Keratinocyte (primary cell): ENCODE results near the gene TACC2. TPM values are rescaled to one million over a fixed set of nuclear protein-coding genes. Genes with fewer than 3 reads are reported as not detected.

Experiments used
- DNase-seq: peaks from one replicate; pipeline ENCODE4 v3.0.0-alpha.2; 2011; ENCODE audit warnings: low read depth, missing footprints, low spot score
- FAIRE-seq: peaks from 2 replicates; lab custom pipeline; 2011; peaks lifted over from hg19 to GRCh38; lab: Jason Lieb, UNC
- H2AFZ ChIP-seq: 2 replicates; pipeline ENCODE4 v1.6.0; 2012; ENCODE audit warnings: low read length, control low read depth, inconsistent platforms; ENCODE audit not compliant: control insufficient read depth
- H3K27ac ChIP-seq: 2 replicates; pipeline ENCODE4 v1.5.1; 2011; ENCODE audit warnings: low read length; ENCODE audit not compliant: control insufficient read depth, insufficient read depth
- H3K27me3 ChIP-seq: 3 replicates; pipeline ENCODE4 v1.6.0; 2011; ENCODE audit warnings: low read length; ENCODE audit not compliant: control insufficient read depth, insufficient read depth; ENCODE audit errors: extremely low read depth
- H3K36me3 ChIP-seq, 2 experiments: 2 replicates in 1 of 2; 3 replicates in 1 of 2; pipeline ENCODE4 v1.5.1; 2011; ENCODE audit warnings: low read length in 2 of 2, mild to moderate bottlenecking in 1 of 2; ENCODE audit not compliant: control insufficient read depth in 2 of 2, insufficient read depth in 2 of 2; ENCODE audit errors: extremely low read depth in 1 of 2
- H3K4me1 ChIP-seq: 3 replicates; pipeline ENCODE4 v1.5.1; 2011; ENCODE audit warnings: low read length; ENCODE audit not compliant: control insufficient read depth, insufficient read depth; ENCODE audit errors: extremely low read depth
- H3K4me2 ChIP-seq: 3 replicates; pipeline ENCODE4 v1.6.0; 2011; ENCODE audit warnings: low read depth, low read length; ENCODE audit not compliant: control insufficient read depth, insufficient read depth; ENCODE audit errors: extremely low read depth
- H3K4me3 ChIP-seq, 3 experiments: fragments of 200-600 bp in 1 of 3; sonication (generic) in 1 of 3; 2 replicates in 2 of 3; 3 replicates in 1 of 3; pipeline ENCODE4 v1.5.1; 2011 to 2016; ENCODE audit warnings: low read length in 3 of 3, mild to moderate bottlenecking in 3 of 3, control low read depth in 2 of 3, inconsistent platforms in 1 of 3, low read depth in 1 of 3, mixed read lengths in 1 of 3, mixed run types in 1 of 3, moderate library complexity in 1 of 3; ENCODE audit not compliant: control insufficient read depth in 2 of 3, insufficient read depth in 2 of 3; ENCODE audit errors: extremely low read depth in 1 of 3
- H3K79me2 ChIP-seq: 2 replicates; pipeline ENCODE4 v1.6.0; 2012; ENCODE audit warnings: low read length; ENCODE audit not compliant: control insufficient read depth, insufficient read depth
- H3K9ac ChIP-seq: 3 replicates; pipeline ENCODE4 v1.6.0; 2011; ENCODE audit warnings: low read length; ENCODE audit not compliant: control insufficient read depth, insufficient read depth; ENCODE audit errors: extremely low read depth
- H3K9me1 ChIP-seq: 3 replicates; pipeline ENCODE4 v1.6.0; 2011; ENCODE audit warnings: low read length; ENCODE audit not compliant: control insufficient read depth, insufficient read depth; ENCODE audit errors: extremely low read depth
- H3K9me3 ChIP-seq: 2 replicates; pipeline ENCODE4 v1.5.1; 2012; ENCODE audit warnings: low read depth, low read length; ENCODE audit not compliant: control insufficient read depth
- H4K20me1 ChIP-seq: 3 replicates; pipeline ENCODE4 v1.6.0; 2011; ENCODE audit warnings: low read length; ENCODE audit not compliant: control insufficient read depth, insufficient read depth; ENCODE audit errors: extremely low read depth
- EZH2 ChIP-seq: IDR thresholded peaks from one replicate; pipeline ENCODE4 v1.6.1; 2012; ENCODE audit warnings: inconsistent platforms, mild to moderate bottlenecking, low read length, moderate library complexity
- dilution Hi-C: fragments of 300-500 bp; cut with MboI; formaldehyde crosslinking; loops from one replicate; pipeline ENCODE4 v1.7.0; 2020; ENCODE audit warnings: low sequenced_read_pairs; ENCODE audit not compliant: extremely low pct_ligation_motif_present
- polyA plus RNA-seq, 5 experiments: library from polyadenylated mRNA; depleted of rRNA in 3 of 5; stranded (reverse) in 3 of 5; stranded (forward) in 1 of 5; unstranded in 1 of 5; fragments of >200 nt; gene quantifications; 1 replicate in 1 of 5; 2 replicates in 3 of 5; 3 replicates in 1 of 5; pipeline versions ENCODE4 v1.2.1 to v1.2.3, GENCODE V29; 2011 to 2012; ENCODE audit warnings: missing spikeins in 2 of 5, low read depth in 1 of 5, low replicate concordance in 1 of 5
- TF ChIP-seq, protein P1 (sequence below), 3 experiments: IDR thresholded peaks in 1 of 3; conservative IDR thresholded peaks in 1 of 3; optimal IDR thresholded peaks in 1 of 3; 2 replicates in 2 of 3; 3 replicates in 1 of 3; pipeline versions ENCODE3 to v1.5.1; 2011; ENCODE audit warnings: low read length in 3 of 3, mild to moderate bottlenecking in 3 of 3, moderate library complexity in 2 of 3, control low read depth in 1 of 3, inconsistent platforms in 1 of 3; ENCODE audit not compliant: insufficient read depth in 2 of 3; ENCODE audit errors: extremely low read depth in 1 of 3

The TACC2 gene
- polyA plus RNA-seq, 1 donor (not counting 4 experiments of a cell fraction or from before 2014, with no cell fraction given), result 12.8 TPM

DNA sequence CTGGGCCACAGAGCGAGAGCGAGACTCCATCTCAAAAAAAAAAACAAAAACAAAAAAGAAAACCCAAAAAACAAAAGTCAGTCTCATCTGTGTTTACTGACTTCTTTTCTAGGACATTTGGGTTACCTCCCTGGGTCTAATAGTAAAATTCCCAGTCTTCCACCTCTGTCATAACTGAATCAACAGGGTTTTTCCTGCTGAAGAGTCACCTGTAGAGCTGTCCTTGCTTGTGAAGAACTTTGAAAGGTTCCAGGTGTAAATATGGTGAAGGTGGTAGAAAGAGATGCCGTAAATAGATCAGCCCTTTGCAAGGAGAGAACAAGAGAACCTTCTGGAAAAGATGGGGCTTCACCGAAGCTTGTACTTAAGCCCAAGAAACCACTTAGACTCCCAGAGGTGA is 169.4 kb downstream of the TACC2 start:
- H3K4me1 ChIP-seq, result peaks cover 10% of the 10 kb centered on the region

GRCh38 chr10:122159141-122159970 is 170.4 kb downstream of the TACC2 start:
- Histone ChIP-seq H3K36me3 (peaks cover 5 to 6% of the 10 kb centered on the region in 2 experiments), H4K20me1 (no peaks in the 10 kb centered on the region), H3K9me1 (no peaks in the 10 kb centered on the region), H3K79me2 (no peaks in the 10 kb centered on the region), H3K4me3 (no peak overlapping the region), H3K27me3 (no peaks in the 10 kb centered on the region), H3K27ac (no peak overlapping the region), H3K4me1 (peaks cover 10% of the 10 kb centered on the region), H3K4me2 (no peak overlapping the region), H3K9ac (no peak overlapping the region), H2AFZ (no peak overlapping the region), H3K9me3 (no peaks in the 10 kb centered on the region)
- dilution Hi-C loops, result no loop called here
- TF ChIP-seq, protein P1, sequence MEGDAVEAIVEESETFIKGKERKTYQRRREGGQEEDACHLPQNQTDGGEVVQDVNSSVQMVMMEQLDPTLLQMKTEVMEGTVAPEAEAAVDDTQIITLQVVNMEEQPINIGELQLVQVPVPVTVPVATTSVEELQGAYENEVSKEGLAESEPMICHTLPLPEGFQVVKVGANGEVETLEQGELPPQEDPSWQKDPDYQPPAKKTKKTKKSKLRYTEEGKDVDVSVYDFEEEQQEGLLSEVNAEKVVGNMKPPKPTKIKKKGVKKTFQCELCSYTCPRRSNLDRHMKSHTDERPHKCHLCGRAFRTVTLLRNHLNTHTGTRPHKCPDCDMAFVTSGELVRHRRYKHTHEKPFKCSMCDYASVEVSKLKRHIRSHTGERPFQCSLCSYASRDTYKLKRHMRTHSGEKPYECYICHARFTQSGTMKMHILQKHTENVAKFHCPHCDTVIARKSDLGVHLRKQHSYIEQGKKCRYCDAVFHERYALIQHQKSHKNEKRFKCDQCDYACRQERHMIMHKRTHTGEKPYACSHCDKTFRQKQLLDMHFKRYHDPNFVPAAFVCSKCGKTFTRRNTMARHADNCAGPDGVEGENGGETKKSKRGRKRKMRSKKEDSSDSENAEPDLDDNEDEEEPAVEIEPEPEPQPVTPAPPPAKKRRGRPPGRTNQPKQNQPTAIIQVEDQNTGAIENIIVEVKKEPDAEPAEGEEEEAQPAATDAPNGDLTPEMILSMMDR (optimal IDR thresholded peaks at IDR 0.05 in 1 of 3, IDR thresholded peaks at IDR 0.05 in 1 of 3, conservative IDR thresholded peaks at IDR 0.05 in 1 of 3; ENCODE audit: extremely low read depth in 1 of 3, insufficient read depth in 2 of 3, low read length in 3 of 3), result no peak
- no peak for TF ChIP-seq EZH2
- DNase-seq, result no peak
- no peak for FAIRE-seq

More for the DNA sequence above, 169.4 kb downstream of the TACC2 start:
- Histone ChIP-seq H3K27me3 (no peaks in the 10 kb centered on the region), H3K79me2 (no peaks in the 10 kb centered on the region), H3K9ac (no peak overlapping the region), H2AFZ (no peak overlapping the region), H4K20me1 (no peaks in the 10 kb centered on the region), H3K9me1 (no peaks in the 10 kb centered on the region), H3K4me2 (no peak overlapping the region), H3K9me3 (no peaks in the 10 kb centered on the region), H3K36me3 (peaks cover 5 to 6% of the 10 kb centered on the region in 2 experiments), H3K4me3 (no peak overlapping the region), H3K27ac (no peak overlapping the region)
- no peak for DNase-seq
- TF ChIP-seq EZH2, result no peak
- TF ChIP-seq, protein P1 (optimal IDR thresholded peaks at IDR 0.05 in 1 of 3, IDR thresholded peaks at IDR 0.05 in 1 of 3, conservative IDR thresholded peaks at IDR 0.05 in 1 of 3; ENCODE audit: extremely low read depth in 1 of 3, insufficient read depth in 2 of 3, low read length in 3 of 3), result no peak
- dilution Hi-C loops, result no loop called here
- FAIRE-seq, result no peak
